HT1080 (cell line): ENCODE measurements around the gene CRYGD. TPM values are rescaled to one million over a fixed set of nuclear protein-coding genes. Genes with fewer than 3 reads are reported as not detected.
"Not testable (repeated sequence)": the region's sequence is repeated elsewhere in the genome, so short reads cannot be mapped to it uniquely, and the experiment has no call there.

ENCODE experiments used
- DNase-seq: peaks from one replicate; pipeline ENCODE4 v3.0.0-alpha.2; 2015; ENCODE audit warnings: low read depth
- polyA plus RNA-seq, 2 experiments: library from polyadenylated mRNA; depleted of rRNA; stranded (reverse); fragments of >200 nt; gene quantifications; 2 replicates each; pipeline ENCODE4 v1.2.3, GENCODE V29; 2015
- total RNA-seq: library from RNA; depleted of rRNA; stranded (reverse); fragments of >200 nt; shearing (Covaris generic); gene quantifications from 2 replicates; pipeline ENCODE4 v1.2.3, GENCODE V29; 2014; rRNA removed

CRYGD gene
- total RNA-seq, result not detected in 2 replicates
- polyA plus RNA-seq (2015; cell fraction: cytosol; rRNA removed), result not detected in 2 replicates
- not detected in 2 replicates for polyA plus RNA-seq (2015; cell fraction: nucleus; rRNA removed)

- not testable (repeated sequence) for DNase-seq
Measured at GRCh38 chr2:208124013-208124715, at the start of gene CRYGD. TSS of gene CRYGD (minus strand) at chr2:208124524. CDS start at chr2:208124473, 51 bp downstream.

- DNase-seq, result no peak
Measured at GRCh38 chr2:208172125-208172524, 47.8 kb upstream of the CRYGD start.

GRCh38 chr2:208164951-208165755, 40.8 kb upstream of the CRYGD start:
- no peak for DNase-seq

GRCh38 chr2:208163489-208163888, 39.2 kb upstream of the CRYGD start, which contains the start of gene CRYGA:
TSS of gene CRYGA (minus strand) at chr2:208163589. CDS start at chr2:208163556, 33 bp downstream.
- DNase-seq, result no peak

GRCh38 chr2:208156439-208156838, 32.1 kb upstream of the CRYGD start:
- no peak for DNase-seq

- DNase-seq, result no peak
Measured at GRCh38 chr2:208153156-208153555, 28.8 kb upstream of the CRYGD start.

GRCh38 chr2:208150956-208151355, 26.6 kb upstream of the CRYGD start:
- DNase-seq, result no peak

- DNase-seq, result no peak
Measured at GRCh38 chr2:208150094-208150493, 25.8 kb upstream of the CRYGD start.

- DNase-seq, result no peak
Measured at GRCh38 chr2:208148803-208149202, 24.5 kb upstream of the CRYGD start.

GRCh38 chr2:208147759-208148158, 23.4 kb upstream of the CRYGD start:
- DNase-seq, result no peak

- no peak for DNase-seq
Measured at GRCh38 chr2:208147008-208147407, 22.7 kb upstream of the CRYGD start.

- DNase-seq, result no peak
Measured at GRCh38 chr2:208146006-208146405, 21.7 kb upstream of the CRYGD start, which contains the start of gene CRYGB. TSS of gene CRYGB (minus strand) at chr2:208146158. CDS start at chr2:208146120, 38 bp downstream.

- no peak for DNase-seq
Measured at GRCh38 chr2:208142925-208143799, 18.8 kb upstream of the CRYGD start.

GRCh38 chr2:208142240-208142924, 18.1 kb upstream of the CRYGD start:
- DNase-seq, result no peak

- no peak for DNase-seq
Measured at GRCh38 chr2:208139447-208139846, 15.1 kb upstream of the CRYGD start.

GRCh38 chr2:208138334-208138733, 14.0 kb upstream of the CRYGD start:
- DNase-seq, result not testable (repeated sequence)

GRCh38 chr2:208136716-208137094, 12.4 kb upstream of the CRYGD start:
- DNase-seq, result no peak

GRCh38 chr2:208135794-208136715, 11.7 kb upstream of the CRYGD start:
- no peak for DNase-seq

GRCh38 chr2:208134928-208135586, 10.7 kb upstream of the CRYGD start:
- peak; percentile 55 for DNase-seq
